HepG2 (cell line): ENCODE measurements around the gene TDRD9. TPM values are rescaled to one million over a fixed set of nuclear protein-coding genes. Genes with fewer than 3 reads are reported as not detected.

ENCODE experiments used
- ATAC-seq: fragments of 200-7000 bp; cut with Tn5 transposase; 3 replicates; pipeline ENCODE4 v1.9.1; 2020; ENCODE audit warnings: mild to moderate bottlenecking, moderate library complexity
- BruUV-seq: library from RNA; stranded (reverse); fragments of 400-500 nt; replicated peaks from 2 replicates; lab custom pipeline; 2021; lab: Mats Ljungman, UMichigan
- CTCF ChIA-PET: fragments of 300-600 bp; formaldehyde crosslinking; extraction: SDS; loops from one replicate; lab custom pipeline; 2021; ENCODE audit warnings: low total read pairs, inconsistent platforms, low intra/inter-chr PET ratio; lab: Yijun Ruan, JAX
- POLR2A ChIA-PET: fragments of 350-600 bp; sonication (Branson Sonifier 250); formaldehyde crosslinking; loops from one replicate; lab custom pipeline; 2020; ENCODE audit warnings: antibody characterized with exemption, inconsistent platforms; lab: Yijun Ruan, JAX
- DNase-seq: peaks from one replicate; pipeline ENCODE4 v3.0.0-alpha.2; 2015; ENCODE audit warnings: low spot score
- FAIRE-seq: peaks from 3 replicates; lab custom pipeline; 2011; peaks lifted over from hg19 to GRCh38; lab: Jason Lieb, UNC
- H2AFZ ChIP-seq: one replicate; pipeline ENCODE4 v1.6.1; 2011; ENCODE audit warnings: low read length, inconsistent platforms
- H3K27ac ChIP-seq: fragments of 300-600 bp; 3 replicates; pipeline ENCODE4 v1.8.0; 2011; ENCODE audit warnings: mixed run types, mild to moderate bottlenecking, mixed read lengths, low read length, inconsistent platforms; ENCODE audit not compliant: insufficient read depth; ENCODE audit errors: extremely low read length
- H3K27me3 ChIP-seq, 2 experiments: fragments of 200-600 bp in 1 of 2; 2 replicates in 1 of 2; 3 replicates in 1 of 2; pipeline versions ENCODE4 v1.6.0 to v1.8.0; 2011; ENCODE audit warnings: low read length in 2 of 2, mild to moderate bottlenecking in 2 of 2, moderate library complexity in 2 of 2, inconsistent platforms in 1 of 2; ENCODE audit not compliant: insufficient read depth in 2 of 2, control insufficient read depth in 1 of 2
- H3K36me3 ChIP-seq, 2 experiments: fragments of 200-600 bp in 1 of 2; replicated peaks in 1 of 2; 2 replicates in 1 of 2; 3 replicates in 1 of 2; pipeline versions ENCODE4 v1.5.1 to v1.8.0; 2011; ENCODE audit warnings: low read length in 2 of 2, inconsistent platforms in 1 of 2; ENCODE audit not compliant: insufficient read depth in 2 of 2, control insufficient read depth in 1 of 2
- H3K4me1 ChIP-seq: 2 replicates; pipeline ENCODE4 v1.5.1; 2012; ENCODE audit warnings: low read length, inconsistent platforms; ENCODE audit not compliant: insufficient read depth
- H3K4me2 ChIP-seq: 2 replicates; pipeline ENCODE4 v1.6.0; 2011; ENCODE audit warnings: low read depth, low read length, inconsistent platforms
- H3K4me3 ChIP-seq, 3 experiments: fragments of 200-600 bp in 1 of 3; sonication (generic), shearing (Covaris generic) in 1 of 3; replicated peaks in 1 of 3; 2 replicates each; pipeline ENCODE4 v1.5.1; 2011 to 2016; ENCODE audit warnings: low read length in 3 of 3, inconsistent platforms in 2 of 3, low read depth in 2 of 3, mild to moderate bottlenecking in 2 of 3, control low read depth in 1 of 3, mixed read lengths in 1 of 3; ENCODE audit not compliant: insufficient read depth in 1 of 3
- H3K79me2 ChIP-seq: one replicate; pipeline ENCODE4 v1.6.1; 2011; ENCODE audit warnings: low read length, inconsistent platforms; ENCODE audit not compliant: insufficient read depth
- H3K9ac ChIP-seq: 2 replicates; pipeline ENCODE4 v1.6.0; 2011; ENCODE audit warnings: mild to moderate bottlenecking, low read depth, low read length, inconsistent platforms; ENCODE audit not compliant: insufficient read depth
- H3K9me3 ChIP-seq: 2 replicates; pipeline ENCODE4 v1.5.1; 2012; ENCODE audit warnings: mild to moderate bottlenecking, low read length
- H4K20me1 ChIP-seq: 2 replicates; pipeline ENCODE4 v1.6.0; 2011; ENCODE audit warnings: inconsistent platforms, mild to moderate bottlenecking, low read length, moderate library complexity; ENCODE audit not compliant: insufficient read depth
- BCL6 ChIP-seq: IDR thresholded peaks from 2 replicates; pipeline ENCODE4 v1.6.1; 2016; ENCODE audit warnings: missing genetic modification reagents, missing compliant biosample characterization
- GFI1 ChIP-seq: sonication (generic); formaldehyde crosslinking; IDR thresholded peaks from 2 replicates; pipeline ENCODE4 v1.5.0; 2020; ENCODE audit warnings: missing genetic modification reagents, mild to moderate bottlenecking, borderline replicate concordance
- KDM4B ChIP-seq: sonication (generic); formaldehyde crosslinking; IDR thresholded peaks from 2 replicates; pipeline ENCODE4 v1.4.0; 2020; ENCODE audit warnings: missing genetic modification reagents
- MED1 ChIP-seq: sonication (generic); formaldehyde crosslinking; IDR thresholded peaks from 2 replicates; pipeline ENCODE4 v1.4.0; 2020; ENCODE audit warnings: missing genetic modification reagents
- MXI1 ChIP-seq: IDR thresholded peaks from 3 replicates; pipeline ENCODE4 v1.6.1; 2012; ENCODE audit warnings: low read depth, low read length, inconsistent platforms, borderline replicate concordance
- STAG1 ChIP-seq: sonication (generic); formaldehyde crosslinking; IDR thresholded peaks from 2 replicates; pipeline ENCODE4 v1.4.0; 2020; ENCODE audit warnings: missing genetic modification reagents
- TEAD3 ChIP-seq: optimal IDR thresholded peaks from 2 replicates; pipeline ENCODE3; 2016; ENCODE audit warnings: borderline replicate concordance
- ZBTB43 ChIP-seq: sonication (generic); formaldehyde crosslinking; conservative IDR thresholded peaks from 2 replicates; pipeline ENCODE4 v1.4.0; 2020; ENCODE audit warnings: missing genetic modification reagents
- ZNF207 ChIP-seq: fragments of 450-650 bp; IDR thresholded peaks from 2 replicates; pipeline ENCODE4 v1.6.1; 2016; ENCODE audit warnings: antibody characterized with exemption, borderline replicate concordance
- ZNF331 ChIP-seq: sonication (generic); formaldehyde crosslinking; IDR thresholded peaks from 2 replicates; pipeline ENCODE4 v1.4.0; 2020; ENCODE audit warnings: missing genetic modification reagents
- ZNF543 ChIP-seq: sonication (generic); formaldehyde crosslinking; IDR thresholded peaks from 2 replicates; pipeline ENCODE4 v1.4.0; 2020; ENCODE audit warnings: mild to moderate bottlenecking, missing genetic modification reagents
- ZNF605 ChIP-seq: sonication (generic); formaldehyde crosslinking; IDR thresholded peaks from 2 replicates; pipeline ENCODE4 v1.8.0; 2022; ENCODE audit warnings: mild to moderate bottlenecking, missing genetic modification reagents
- ZNF792 ChIP-seq: IDR thresholded peaks from 2 replicates; pipeline ENCODE4 v1.6.1; 2016
- WGBS: methylation state at CpG from one replicate; pipeline ENCODE4 v1.1.6; 2017; ENCODE audit warnings: low lambda C conversion rate; 5-methylcytosine and 5-hydroxymethylcytosine counted together
- in situ Hi-C: cut with HindIII; loops from 2 replicates; pipeline ENCODE4 v1.10.0; 2017; ENCODE audit warnings: low pct_unique_long_range_greater_than_20kb; ENCODE audit not compliant: extremely low pct_ligation_motif_present
- intact Hi-C: fragments of 100-400 bp; cut with micrococcal nuclease; formaldehyde crosslinking; loops from one replicate; pipeline ENCODE4 v1.10.0; 2022; ENCODE audit not compliant: unreplicated experiment
- polyA plus RNA-seq, 8 experiments: library from polyadenylated mRNA; depleted of rRNA in 3 of 8; stranded (reverse) in 7 of 8; unstranded in 1 of 8; fragments of >200 nt; fragmentation: Illumina TruSeq in 4 of 8; extraction: Trizol in 4 of 8; gene quantifications; 2 replicates each; pipeline versions ENCODE4 v1.2.1 to v1.2.3, GENCODE V29; 2011 to 2016; ENCODE audit warnings: low read depth in 4 of 8, missing spikeins in 1 of 8, mixed read lengths in 1 of 8; ENCODE audit not compliant: insufficient read depth in 1 of 8
- total RNA-seq, 5 experiments: library from RNA; depleted of rRNA; stranded (reverse); fragments of >200 nt; fragmentation: Illumina TruSeq; extraction: Trizol; gene quantifications; 2 replicates each; pipeline ENCODE4 v1.2.3, GENCODE V29; 2016; ENCODE audit warnings: low read depth in 1 of 5
- TF ChIP-seq, protein P1 (sequence below): sonication (generic); formaldehyde crosslinking; IDR thresholded peaks from 2 replicates; pipeline ENCODE4 v1.4.0; 2020; ENCODE audit warnings: missing genetic modification reagents, borderline replicate concordance
- TF ChIP-seq, protein P2 (sequence below): sonication (generic); formaldehyde crosslinking; IDR thresholded peaks from 2 replicates; pipeline ENCODE4 v1.4.0; 2020; ENCODE audit warnings: missing genetic modification reagents, low read depth, mild to moderate bottlenecking, borderline replicate concordance
- TF ChIP-seq, protein P3 (sequence below): sonication (generic); formaldehyde crosslinking; conservative IDR thresholded peaks from 2 replicates; pipeline ENCODE4 v1.8.0; 2022; ENCODE audit warnings: mild to moderate bottlenecking, moderate library complexity, missing genetic modification reagents

TDRD9 gene
- total and polyA plus RNA-seq, 2 of the 13 experiments (the other 11 are each of a cell fraction or from before 2014, with no cell fraction given), result not detected

DNA sequence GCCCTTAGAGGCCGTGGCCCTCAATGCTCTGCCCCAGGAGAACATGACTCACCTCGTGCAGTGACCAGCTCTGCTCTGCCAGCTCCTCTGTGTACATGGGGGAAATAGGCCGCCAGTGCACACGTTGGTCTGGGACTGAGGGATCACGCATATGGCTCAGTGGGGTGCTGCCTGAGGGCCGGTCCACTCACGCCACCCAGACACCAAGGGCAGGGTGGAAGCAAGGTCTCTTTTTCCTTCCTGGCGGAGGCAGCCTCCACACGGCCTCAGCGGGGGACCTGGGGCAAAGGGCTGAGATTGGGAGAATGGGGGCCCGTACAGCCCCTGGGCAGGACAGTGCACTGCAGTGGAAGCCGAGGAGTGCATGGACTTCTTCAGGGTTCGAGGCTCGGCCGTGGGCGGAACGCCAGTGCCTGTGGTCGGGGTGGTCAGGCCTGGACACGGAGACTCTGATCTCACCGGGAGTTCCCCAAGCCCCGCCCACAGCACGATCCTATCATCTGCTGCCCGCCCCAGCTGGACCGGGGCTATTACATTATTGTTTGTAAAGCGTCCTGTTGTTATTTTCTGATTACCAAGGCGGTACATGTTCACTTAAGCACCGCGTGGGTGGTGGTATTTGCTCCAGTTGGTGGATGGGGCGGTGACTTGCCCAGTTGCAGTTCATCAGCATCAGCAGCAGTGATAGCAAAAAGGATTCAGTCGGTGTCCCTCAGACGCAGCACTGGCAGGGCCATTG lies 38.8 kb upstream of the TDRD9 start:
- Histone ChIP-seq H2AFZ (no peak overlapping the region), H3K4me1 (peaks cover 95% of the 10 kb centered on the region), H3K9me3 (no peaks in the 10 kb centered on the region), H3K27me3 (no peaks in the 10 kb centered on the region), H3K79me2 (no peaks in the 10 kb centered on the region), H4K20me1 (no peaks in the 10 kb centered on the region), H3K4me3 (peak overlapping the region; percentile 54 to 75 (median 60)), H3K9ac (peak overlapping the region; percentile 77), H3K4me2 (peak overlapping the region; percentile 98), H3K36me3 (no peaks in the 10 kb centered on the region), H3K27ac (peak overlapping the region; percentile 85)
- intact Hi-C loops, result loop anchor here (2.0 to 5.0 kb wide), 2 partner anchors 27 to 42 kb away; partner anchors contain the start of gene PPP1R13B
- ATAC-seq (peak; percentile 58), FAIRE-seq (no peak), DNase-seq (peak; percentile 50)
- ChIA-PET POLR2A (interaction anchor here (1.0 to 7.3 kb wide), 12 partner anchors 8 to 81 kb away, joined by 3 to 195 read pairs (median 4); no protein-coding TSS in a partner anchor), CTCF (no interaction called here)
- WGBS, result 0% methylated on average over 6 of the region's 31 CpGs
- no TSS peak for BruUV-seq
- in situ Hi-C loops, result no loop called here
- TF ChIP-seq, protein P1, sequence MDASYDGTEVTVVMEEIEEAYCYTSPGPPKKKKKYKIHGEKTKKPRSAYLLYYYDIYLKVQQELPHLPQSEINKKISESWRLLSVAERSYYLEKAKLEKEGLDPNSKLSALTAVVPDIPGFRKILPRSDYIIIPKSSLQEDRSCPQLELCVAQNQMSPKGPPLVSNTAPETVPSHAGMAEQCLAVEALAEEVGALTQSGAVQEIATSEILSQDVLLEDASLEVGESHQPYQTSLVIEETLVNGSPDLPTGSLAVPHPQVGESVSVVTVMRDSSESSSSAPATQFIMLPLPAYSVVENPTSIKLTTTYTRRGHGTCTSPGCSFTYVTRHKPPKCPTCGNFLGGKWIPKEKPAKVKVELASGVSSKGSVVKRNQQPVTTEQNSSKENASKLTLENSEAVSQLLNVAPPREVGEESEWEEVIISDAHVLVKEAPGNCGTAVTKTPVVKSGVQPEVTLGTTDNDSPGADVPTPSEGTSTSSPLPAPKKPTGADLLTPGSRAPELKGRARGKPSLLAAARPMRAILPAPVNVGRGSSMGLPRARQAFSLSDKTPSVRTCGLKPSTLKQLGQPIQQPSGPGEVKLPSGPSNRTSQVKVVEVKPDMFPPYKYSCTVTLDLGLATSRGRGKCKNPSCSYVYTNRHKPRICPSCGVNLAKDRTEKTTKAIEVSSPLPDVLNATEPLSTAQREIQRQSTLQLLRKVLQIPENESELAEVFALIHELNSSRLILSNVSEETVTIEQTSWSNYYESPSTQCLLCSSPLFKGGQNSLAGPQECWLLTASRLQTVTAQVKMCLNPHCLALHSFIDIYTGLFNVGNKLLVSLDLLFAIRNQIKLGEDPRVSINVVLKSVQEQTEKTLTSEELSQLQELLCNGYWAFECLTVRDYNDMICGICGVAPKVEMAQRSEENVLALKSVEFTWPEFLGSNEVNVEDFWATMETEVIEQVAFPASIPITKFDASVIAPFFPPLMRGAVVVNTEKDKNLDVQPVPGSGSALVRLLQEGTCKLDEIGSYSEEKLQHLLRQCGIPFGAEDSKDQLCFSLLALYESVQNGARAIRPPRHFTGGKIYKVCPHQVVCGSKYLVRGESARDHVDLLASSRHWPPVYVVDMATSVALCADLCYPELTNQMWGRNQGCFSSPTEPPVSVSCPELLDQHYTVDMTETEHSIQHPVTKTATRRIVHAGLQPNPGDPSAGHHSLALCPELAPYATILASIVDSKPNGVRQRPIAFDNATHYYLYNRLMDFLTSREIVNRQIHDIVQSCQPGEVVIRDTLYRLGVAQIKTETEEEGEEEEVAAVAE, result 0 out of 2 replicates have a peak, but pooled peaks have one; percentile 19
- TF ChIP-seq MXI1, result peak; percentile 34; the same call in 1 of the 3 replicates
- no peak for TF ChIP-seq BCL6 (CRISPR knock-in tag)
- TF ChIP-seq ZNF543 (CRISPR knock-in tag), result peak; percentile 72; the same call in 1 of the 2 replicates
- TF ChIP-seq KDM4B (CRISPR knock-in tag), result no peak
- TF ChIP-seq STAG1 (CRISPR knock-in tag), result no peak
- TF ChIP-seq, protein P2, sequence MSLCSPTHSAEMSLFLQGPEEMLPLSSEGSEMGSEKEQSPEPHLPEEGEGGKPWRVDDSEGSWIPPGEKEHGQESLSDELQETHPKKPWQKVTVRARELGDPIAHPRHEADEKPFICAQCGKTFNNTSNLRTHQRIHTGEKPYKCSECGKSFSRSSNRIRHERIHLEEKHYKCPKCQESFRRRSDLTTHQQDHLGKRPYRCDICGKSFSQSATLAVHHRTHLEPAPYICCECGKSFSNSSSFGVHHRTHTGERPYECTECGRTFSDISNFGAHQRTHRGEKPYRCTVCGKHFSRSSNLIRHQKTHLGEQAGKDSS (CRISPR knock-in tag), result 0 out of 2 replicates have a peak, but pooled peaks have one; percentile 20
- TF ChIP-seq GFI1 (CRISPR knock-in tag), result no peak
- TF ChIP-seq, protein P3, sequence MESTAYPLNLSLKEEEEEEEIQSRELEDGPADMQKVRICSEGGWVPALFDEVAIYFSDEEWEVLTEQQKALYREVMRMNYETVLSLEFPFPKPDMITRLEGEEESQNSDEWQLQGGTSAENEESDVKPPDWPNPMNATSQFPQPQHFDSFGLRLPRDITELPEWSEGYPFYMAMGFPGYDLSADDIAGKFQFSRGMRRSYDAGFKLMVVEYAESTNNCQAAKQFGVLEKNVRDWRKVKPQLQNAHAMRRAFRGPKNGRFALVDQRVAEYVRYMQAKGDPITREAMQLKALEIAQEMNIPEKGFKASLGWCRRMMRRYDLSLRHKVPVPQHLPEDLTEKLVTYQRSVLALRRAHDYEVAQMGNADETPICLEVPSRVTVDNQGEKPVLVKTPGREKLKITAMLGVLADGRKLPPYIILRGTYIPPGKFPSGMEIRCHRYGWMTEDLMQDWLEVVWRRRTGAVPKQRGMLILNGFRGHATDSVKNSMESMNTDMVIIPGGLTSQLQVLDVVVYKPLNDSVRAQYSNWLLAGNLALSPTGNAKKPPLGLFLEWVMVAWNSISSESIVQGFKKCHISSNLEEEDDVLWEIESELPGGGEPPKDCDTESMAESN (CRISPR knock-in tag), result no peak
- TF ChIP-seq TEAD3 (CRISPR knock-in tag), result peak; percentile 23
- TF ChIP-seq ZBTB43 (CRISPR knock-in tag), result no peak
- 0 out of 2 replicates have a peak, but pooled peaks have one; percentile 38 for TF ChIP-seq ZNF792 (CRISPR knock-in tag)
- peak; percentile 30; the same call in 1 of the 2 replicates for TF ChIP-seq ZNF605 (CRISPR knock-in tag)
- TF ChIP-seq ZNF207, result no peak
- no peak for TF ChIP-seq ZNF331 (CRISPR knock-in tag)
- TF ChIP-seq MED1 (CRISPR knock-in tag), result peak; percentile 49; the same call in 1 of the 2 replicates
